ENCODE measurements around the gene SLC28A1.
"Not testable (repeated sequence)": the region's sequence is repeated elsewhere in the genome, so short reads cannot be mapped to it uniquely, and the experiment has no call there.

Gene SLC28A1

GRCh38 chr15:84883916-84884781 is at the start of gene SLC28A1:
TSS of gene SLC28A1 (plus strand) at chr15:84884662. CDS start at chr15:84887761, 3,099 bp downstream.
- ATAC-seq, result no peak

GRCh38 chr15:84834969-84835368 is 49.5 kb upstream of the SLC28A1 start:
- no peak for ATAC-seq

DNA sequence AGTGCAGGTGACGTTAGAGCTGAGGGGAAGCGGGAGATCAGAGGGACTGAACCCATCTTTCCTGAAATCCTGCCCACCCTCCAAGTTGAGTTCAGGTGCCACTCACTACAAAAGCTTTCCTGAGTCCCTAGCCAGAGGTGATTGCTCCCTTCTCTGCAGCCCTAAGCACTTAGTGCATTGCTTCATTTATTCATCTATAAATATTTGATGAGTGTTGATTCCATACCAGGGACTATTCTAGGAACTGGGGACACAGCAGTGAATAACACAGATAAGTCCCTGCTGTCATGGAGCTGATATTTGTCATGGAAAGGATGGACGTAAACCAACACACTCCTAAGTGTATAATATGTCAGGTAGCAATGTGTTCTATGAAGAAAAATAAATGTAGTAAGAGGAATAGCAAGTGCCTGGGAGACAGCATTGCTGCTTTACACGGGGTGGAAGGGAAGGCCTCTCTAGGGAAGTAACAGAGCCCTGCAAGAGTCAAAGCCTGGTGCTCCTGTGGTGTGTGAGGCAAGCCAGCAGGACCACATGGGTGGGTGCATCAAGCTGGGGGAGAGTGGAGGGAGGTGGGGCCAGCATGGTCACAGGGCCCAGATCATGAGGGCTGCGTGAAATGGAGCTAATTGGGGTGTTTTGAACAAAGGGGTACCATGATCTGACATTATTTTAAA is 48.7 kb upstream of the SLC28A1 start:
- no peak for ATAC-seq

DNA sequence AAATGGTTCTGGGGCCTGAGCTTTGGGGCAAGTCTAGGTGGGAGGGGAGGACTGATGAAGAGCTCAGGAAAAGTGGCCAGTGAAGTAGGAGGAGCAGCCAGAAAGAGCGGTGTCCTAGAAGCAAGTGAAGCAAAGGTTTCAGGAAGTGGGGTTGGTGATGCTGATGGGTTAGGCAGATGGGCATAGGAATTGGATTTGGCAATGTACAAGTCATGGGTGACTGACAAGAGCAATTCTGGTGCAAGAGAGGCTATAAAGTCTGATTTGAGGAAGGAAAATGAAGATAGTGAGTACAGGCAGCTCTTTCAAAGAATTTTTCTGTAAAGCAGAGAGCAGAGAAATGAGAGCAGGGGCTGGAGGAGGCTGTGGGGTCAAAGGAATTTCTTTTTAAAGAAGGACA is 47.6 kb upstream of the SLC28A1 start:
- no peak for ATAC-seq

DNA sequence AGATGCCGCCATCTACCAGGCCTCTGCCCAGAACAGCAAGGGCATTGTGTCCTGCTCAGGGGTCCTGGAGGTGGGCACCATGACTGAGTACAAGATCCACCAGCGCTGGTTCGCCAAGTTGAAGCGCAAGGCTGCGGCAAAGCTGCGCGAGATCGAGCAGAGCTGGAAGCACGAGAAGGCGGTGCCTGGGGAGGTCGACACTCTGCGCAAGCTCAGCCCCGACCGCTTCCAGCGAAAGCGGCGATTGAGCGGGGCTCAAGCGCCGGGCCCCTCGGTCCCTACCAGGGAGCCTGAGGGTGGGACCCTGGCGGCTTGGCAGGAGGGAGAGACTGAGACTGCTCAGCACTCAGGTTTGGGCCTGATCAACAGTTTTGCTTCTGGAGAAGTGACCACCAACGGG is 44.7 kb upstream of the SLC28A1 start:
- no peak for ATAC-seq

DNA sequence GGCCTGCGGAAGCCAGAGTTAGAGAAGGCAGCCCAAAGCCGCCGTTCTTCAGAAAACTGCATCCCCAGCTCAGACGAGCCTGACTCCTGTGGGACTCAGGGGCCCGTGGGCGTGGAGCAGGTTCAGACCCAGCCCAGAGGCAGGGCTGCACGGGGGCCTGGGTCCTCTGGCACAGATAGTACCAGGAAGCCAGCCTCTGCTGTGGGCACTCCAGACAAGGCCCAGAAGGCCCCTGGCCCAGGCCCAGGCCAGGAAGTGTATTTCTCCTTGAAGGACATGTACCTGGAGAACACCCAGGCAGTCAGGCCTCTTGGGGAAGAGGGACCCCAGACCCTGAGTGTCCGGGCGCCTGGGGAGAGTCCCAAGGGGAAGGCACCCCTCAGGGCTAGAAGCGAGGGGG is 44.2 kb upstream of the SLC28A1 start:
- ATAC-seq, result no peak

- no peak for ATAC-seq
Observed at GRCh38 chr15:84840741-84841429, 43.6 kb upstream of the SLC28A1 start.

DNA sequence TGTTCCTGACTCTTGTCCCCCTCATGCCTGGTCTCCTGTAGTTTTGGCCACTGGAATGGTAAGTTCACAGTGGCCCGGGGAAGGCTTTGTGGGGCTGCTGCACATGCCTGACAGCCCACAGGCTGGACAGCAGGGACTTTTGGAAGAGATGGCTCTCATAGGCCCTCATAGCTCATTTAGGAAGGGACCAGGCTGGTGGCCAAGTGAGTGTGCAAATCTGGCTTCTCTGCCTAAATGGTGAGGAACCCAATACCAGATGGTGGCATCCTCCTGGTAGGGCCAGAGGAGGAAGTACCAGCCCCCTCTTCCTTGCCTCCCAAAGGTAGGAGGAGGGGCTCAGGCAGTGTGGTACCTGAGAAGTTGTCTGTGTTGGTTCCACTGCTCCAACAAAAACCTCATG is 41.7 kb upstream of the SLC28A1 start:
- no peak for ATAC-seq

GRCh38 chr15:84844964-84845363 is 39.5 kb upstream of the SLC28A1 start:
- no peak for ATAC-seq

- ATAC-seq, result not testable (repeated sequence)
Observed at GRCh38 chr15:84845631-84846030, 38.8 kb upstream of the SLC28A1 start.

- no peak for ATAC-seq
Observed at GRCh38 chr15:84846269-84846668, 38.2 kb upstream of the SLC28A1 start.

- no peak for ATAC-seq
Observed at GRCh38 chr15:84847382-84847781, 37.1 kb upstream of the SLC28A1 start.

- no peak for ATAC-seq
Observed at GRCh38 chr15:84852212-84852611, 32.2 kb upstream of the SLC28A1 start.

DNA sequence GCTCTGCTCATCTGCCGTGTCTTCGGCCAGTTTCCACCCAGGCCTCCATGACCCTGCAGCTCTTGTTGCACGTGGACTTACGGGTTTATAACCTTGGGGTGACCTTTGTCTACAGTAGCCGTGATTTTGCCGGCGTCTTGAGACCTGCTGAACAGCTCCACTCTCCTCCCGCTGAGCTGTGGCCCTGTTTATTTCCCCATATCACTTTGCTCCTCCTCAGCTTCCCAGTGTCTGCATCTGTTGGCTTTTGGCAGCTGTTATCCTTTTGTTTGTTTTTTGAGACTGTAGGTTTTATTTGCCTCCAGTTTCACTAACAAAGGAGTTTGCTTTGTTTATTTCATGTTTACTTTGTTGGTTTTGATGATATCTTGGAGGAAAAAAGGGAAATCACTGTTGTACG is 29.3 kb upstream of the SLC28A1 start:
- ATAC-seq, result no peak

DNA sequence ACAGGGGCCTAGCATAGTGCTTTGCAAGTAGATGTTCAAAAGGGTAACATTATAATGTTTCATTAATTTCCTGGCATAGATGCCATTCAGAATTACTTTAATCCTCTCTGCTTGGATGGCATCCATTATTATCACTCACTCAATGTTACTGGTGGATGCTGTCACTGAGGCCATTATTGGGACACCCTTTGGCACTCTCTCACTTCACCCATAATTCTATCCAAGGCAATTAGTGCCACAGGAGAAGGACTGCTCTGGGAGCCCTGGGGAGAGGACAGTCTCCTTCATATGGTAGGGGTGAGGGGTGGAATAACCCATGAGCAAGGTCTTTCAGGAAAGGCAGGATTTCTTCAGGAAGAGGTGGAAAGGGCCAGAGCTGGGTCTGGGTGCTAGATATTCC is 28.7 kb upstream of the SLC28A1 start:
- ATAC-seq, result no peak

- no peak for ATAC-seq
Observed at GRCh38 chr15:84856731-84857417, 27.6 kb upstream of the SLC28A1 start.

- no peak for ATAC-seq
Observed at GRCh38 chr15:84857418-84858004, 27.0 kb upstream of the SLC28A1 start.

- ATAC-seq, result no peak
Observed at GRCh38 chr15:84858231-84858630, 26.2 kb upstream of the SLC28A1 start.

DNA sequence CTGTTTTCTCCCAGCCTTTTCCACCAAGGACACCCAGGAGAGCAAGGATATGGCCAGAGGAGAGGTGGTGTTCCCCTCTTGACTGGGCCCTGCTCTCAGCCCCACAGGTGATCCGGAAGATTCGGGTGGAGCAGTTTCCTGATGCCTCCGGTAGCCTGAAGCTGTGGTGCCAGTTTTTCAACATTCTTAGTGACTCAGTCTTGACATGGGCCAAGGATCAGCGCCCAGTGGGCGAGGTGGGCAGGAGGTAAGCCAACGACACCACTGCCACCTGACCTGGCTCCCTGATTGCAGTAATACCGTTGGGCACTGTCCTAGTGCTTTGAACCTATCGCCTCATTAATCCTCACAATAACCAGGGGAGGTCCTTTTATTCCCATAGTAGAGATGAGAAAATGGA is 25.3 kb upstream of the SLC28A1 start:
- no peak for ATAC-seq

GRCh38 chr15:84859651-84860050 is 24.8 kb upstream of the SLC28A1 start:
- ATAC-seq, result no peak

DNA sequence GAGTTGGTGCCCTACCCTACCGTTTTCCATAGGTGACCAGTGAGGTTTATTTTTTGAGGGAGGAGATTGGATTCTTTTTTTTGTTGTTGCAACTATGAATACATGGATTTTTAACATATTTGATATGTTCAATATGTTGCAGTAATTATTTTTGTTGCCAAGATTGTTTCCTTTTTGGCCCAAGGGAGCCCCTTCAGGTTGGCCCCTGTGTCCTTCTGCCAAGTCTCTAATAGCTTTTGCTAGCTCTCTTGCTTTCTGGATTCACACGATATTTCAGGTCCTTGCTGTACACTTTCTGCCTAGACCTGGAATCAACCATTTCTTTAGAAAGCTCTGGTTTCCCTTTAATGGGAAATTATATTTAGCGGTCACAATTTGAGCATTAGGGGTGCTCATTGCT is 22.7 kb upstream of the SLC28A1 start:
- no peak for ATAC-seq

DNA sequence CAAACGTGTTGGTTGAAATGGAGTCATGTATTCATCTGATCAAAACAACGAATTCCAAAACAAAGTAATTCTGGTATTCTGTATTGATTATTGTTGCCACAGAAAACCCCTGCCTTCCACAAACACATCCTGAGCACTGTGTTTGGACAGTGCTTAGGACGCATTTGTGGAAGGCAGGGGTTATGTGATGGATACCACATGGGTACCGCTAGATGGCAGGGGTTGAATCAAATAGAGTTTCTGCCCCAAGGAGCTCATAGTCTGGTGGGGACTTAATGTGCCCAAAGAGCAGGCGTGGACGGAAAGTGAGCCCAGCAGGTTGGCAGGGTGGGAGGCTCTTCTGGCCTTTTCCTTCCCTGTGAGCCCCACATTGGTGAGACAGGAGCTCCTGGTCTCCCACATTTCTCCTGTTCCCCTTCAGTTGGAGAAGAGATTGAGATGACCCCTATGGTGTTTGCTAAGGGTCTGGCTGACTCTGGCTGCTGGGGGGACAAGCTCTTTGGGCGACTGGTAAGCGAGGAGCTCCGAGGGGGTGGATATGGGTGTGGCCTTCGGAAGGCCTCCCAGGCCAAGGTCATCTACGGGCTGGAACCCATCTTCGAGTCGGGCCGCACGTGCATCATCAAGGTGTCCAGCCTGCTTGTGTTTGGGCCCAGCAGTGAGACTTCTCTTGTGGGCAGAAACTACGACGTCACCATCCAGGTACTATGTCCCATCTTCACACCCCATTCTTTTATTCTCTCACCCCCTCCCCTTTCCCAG is 22.1 kb upstream of the SLC28A1 start:
- no peak for ATAC-seq
